Bronchial epithelial cell (primary cell): ENCODE data around the gene SNX30. TPM values are rescaled to one million over a fixed set of nuclear protein-coding genes. Genes with fewer than 3 reads are reported as not detected.

ENCODE experiments used
- DNase-seq: peaks from one replicate; pipeline ENCODE4 v3.0.0-alpha.2; 2010; ENCODE audit warnings: low read depth
- FAIRE-seq: peaks from 2 replicates; lab custom pipeline; 2011; peaks lifted over from hg19 to GRCh38; lab: Jason Lieb, UNC
- H3K27me3 ChIP-seq: 2 replicates; pipeline ENCODE4 v1.5.1; 2011; ENCODE audit warnings: low read length; ENCODE audit not compliant: control insufficient read depth, insufficient read depth
- H3K36me3 ChIP-seq: 2 replicates; pipeline ENCODE4 v1.5.1; 2011; ENCODE audit warnings: low read length; ENCODE audit not compliant: control insufficient read depth, insufficient read depth
- H3K4me3 ChIP-seq: 2 replicates; pipeline ENCODE4 v1.5.1; 2011; ENCODE audit warnings: mild to moderate bottlenecking, low read depth, low read length, control low read depth
- total RNA-seq: library from RNA; depleted of rRNA; stranded (reverse); fragments of >200 nt; gene quantifications from 2 replicates; pipeline ENCODE4 v1.2.1, GENCODE V29; 2014
- TF ChIP-seq, protein P1 (sequence below): IDR thresholded peaks from 2 replicates; pipeline ENCODE4 v1.5.1; 2011; ENCODE audit warnings: mild to moderate bottlenecking, moderate library complexity, low read length, control low read depth, inconsistent platforms; ENCODE audit not compliant: insufficient read depth, severe bottlenecking

SNX30 gene
- total RNA-seq, 1 donor from 2014 or later = 13.2 TPM

DNA sequence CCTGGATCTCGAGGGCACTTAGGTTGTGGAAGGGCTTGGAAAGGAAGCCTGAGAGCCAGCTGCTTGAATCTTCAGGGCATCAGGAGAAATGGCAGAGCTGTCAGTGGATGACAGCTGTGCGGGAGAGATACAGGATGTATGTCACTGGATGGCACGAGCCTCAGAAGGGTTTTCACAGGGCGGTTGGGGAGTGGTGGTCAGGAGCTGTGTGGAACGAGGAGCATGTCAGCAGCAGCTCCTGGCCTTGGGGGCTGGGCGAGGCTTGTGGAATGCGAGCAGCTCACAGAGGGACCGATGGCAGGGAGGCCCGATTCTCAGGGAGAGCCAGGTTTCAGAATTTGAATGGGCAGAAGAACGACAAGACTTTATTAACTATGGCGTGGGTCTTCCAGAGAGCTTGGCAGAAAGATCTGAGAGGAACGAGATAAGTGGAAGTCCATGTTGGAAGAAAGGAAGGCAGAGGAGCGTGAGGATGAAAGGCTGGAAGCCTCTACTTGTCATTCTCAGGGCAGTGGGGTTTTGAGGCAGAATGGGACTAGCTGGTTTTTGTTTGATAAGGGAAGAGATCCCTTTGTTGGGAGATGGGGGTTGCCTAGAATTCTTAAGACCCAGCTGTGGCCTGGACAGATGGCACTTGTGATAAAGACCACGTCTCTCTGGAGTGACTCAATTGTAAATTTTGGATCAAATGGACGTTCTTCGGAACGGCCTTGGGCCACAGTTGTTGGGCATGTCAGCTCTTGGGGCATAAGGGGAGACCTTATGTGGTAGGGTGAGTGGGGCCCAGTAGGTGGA, 60.3 kb downstream of the SNX30 start:
- H3K36me3 ChIP-seq = no peaks in the 10 kb centered on the region
- H3K4me3 ChIP-seq = no peak overlapping the region
- DNase-seq (no peak), FAIRE-seq (no peak)
- H3K27me3 ChIP-seq = no peaks in the 10 kb centered on the region
- TF ChIP-seq, protein P1, sequence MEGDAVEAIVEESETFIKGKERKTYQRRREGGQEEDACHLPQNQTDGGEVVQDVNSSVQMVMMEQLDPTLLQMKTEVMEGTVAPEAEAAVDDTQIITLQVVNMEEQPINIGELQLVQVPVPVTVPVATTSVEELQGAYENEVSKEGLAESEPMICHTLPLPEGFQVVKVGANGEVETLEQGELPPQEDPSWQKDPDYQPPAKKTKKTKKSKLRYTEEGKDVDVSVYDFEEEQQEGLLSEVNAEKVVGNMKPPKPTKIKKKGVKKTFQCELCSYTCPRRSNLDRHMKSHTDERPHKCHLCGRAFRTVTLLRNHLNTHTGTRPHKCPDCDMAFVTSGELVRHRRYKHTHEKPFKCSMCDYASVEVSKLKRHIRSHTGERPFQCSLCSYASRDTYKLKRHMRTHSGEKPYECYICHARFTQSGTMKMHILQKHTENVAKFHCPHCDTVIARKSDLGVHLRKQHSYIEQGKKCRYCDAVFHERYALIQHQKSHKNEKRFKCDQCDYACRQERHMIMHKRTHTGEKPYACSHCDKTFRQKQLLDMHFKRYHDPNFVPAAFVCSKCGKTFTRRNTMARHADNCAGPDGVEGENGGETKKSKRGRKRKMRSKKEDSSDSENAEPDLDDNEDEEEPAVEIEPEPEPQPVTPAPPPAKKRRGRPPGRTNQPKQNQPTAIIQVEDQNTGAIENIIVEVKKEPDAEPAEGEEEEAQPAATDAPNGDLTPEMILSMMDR = no peak

DNA sequence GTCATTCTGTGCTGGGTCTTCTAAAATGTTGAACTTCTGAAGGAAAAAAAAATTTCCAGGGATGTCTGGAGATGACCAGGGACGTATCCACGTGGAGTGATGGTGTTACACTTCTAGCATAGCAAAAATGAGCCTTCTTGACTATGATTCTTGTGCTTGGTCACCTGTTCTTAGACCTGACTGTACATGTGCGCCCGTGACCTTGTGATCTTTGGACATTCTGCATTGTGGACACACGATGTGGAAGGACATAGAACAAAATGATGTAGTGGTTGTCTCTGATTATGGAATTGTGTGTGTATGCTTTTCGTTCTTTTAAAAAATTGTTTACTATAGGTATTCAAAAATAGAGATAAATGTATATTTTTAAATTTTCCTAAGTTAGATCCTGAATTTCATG, 61.0 kb downstream of the SNX30 start:
- TF ChIP-seq, protein P1 = no peak
- FAIRE-seq (no peak), DNase-seq (no peak)
- Histone ChIP-seq H3K27me3 (no peaks in the 10 kb centered on the region), H3K4me3 (no peak overlapping the region), H3K36me3 (no peaks in the 10 kb centered on the region)

DNA sequence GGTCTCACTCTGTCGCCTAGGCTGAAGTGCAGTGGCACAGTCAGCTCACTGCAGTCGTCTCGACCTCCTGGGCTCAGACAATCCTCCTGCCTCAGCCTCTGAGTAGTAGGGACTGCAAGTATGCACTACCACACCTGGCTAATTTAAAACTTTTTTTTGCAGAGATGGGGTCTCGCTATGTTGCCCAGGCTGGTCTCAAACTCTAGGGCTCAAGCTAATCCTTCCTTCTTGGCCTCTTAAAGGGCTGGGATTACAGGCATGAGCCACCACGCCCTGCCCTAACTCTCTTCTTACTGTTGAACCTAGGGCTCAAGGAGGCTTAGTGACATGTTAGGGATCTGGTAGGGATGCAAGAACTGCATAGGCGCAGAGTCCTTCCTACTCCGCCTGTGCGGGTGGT, 65.3 kb downstream of the SNX30 start:
- FAIRE-seq = no peak
- no peak overlapping the region for H3K4me3 ChIP-seq
- no peaks in the 10 kb centered on the region for H3K27me3 ChIP-seq
- TF ChIP-seq, protein P1 = no peak
- no peaks in the 10 kb centered on the region for H3K36me3 ChIP-seq
- no peak for DNase-seq

DNA sequence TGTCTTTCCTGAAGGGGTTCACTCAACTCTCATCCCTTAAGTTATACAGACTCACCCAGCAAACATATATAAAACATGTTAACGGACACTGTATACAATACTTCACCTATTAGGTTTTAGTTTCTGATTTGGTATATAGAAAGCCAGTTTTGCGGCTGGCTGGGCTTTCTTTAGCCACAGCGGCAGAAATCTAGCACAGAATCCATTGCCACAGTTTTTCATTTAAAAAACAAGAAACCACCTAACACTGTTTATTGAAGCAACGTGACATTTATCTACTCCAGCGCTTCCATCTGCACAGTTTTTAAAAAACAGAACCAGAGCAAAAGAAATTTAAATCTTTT, 67.3 kb downstream of the SNX30 start:
- FAIRE-seq (no peak), DNase-seq (no peak)
- no peaks in the 10 kb centered on the region for H3K36me3 ChIP-seq
- TF ChIP-seq, protein P1 = no peak
- H3K27me3 ChIP-seq = no peaks in the 10 kb centered on the region
- no peak overlapping the region for H3K4me3 ChIP-seq

DNA sequence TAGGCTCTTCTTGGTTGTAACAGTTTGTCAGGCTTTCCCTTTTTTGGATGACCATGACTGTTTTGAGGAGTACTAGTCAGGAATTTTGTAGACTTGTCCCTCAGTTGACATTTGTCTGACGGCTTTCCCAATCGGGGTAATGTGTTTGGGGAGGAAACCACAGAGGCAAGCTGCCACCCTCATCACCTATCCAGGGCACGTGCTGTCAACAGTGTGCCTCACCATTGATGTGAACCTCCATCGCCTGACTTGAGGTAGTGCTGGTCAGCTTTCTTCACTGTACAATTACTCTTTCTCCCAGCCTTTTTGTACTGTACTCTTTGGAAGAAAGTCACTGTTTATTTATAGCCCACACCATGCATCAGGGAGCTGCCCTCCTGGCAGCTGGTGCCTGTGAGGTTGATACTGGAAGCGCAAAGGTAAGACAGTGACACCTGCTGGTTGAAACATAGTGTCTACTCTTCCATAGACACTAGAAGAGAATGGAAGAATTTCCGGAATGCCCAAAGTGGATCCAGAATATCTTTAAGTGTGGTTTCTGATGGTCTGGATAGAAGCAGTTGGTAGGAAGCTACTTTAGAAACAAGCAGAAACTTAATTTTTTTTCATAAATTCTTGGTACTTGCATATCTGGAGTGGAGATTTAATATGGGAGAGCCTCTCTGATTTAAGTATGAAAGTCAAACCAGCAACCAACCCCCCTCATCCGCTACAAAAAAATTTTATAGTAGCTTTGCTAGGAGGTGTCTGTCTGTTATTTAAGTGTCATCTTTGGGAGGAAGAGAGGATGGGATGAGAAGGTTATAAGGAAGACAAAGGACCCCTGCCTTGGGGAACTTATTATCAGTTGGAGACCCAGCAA, 69.3 kb downstream of the SNX30 start:
- no peaks in the 10 kb centered on the region for H3K27me3 ChIP-seq
- H3K4me3 ChIP-seq = no peak overlapping the region
- TF ChIP-seq, protein P1 = peak; percentile 78
- peak; percentile 64 for DNase-seq
- FAIRE-seq = no peak
- H3K36me3 ChIP-seq = no peaks in the 10 kb centered on the region
